Osteoblast (primary cell): ENCODE data around the gene CARD8. TPM values are rescaled to one million over a fixed set of nuclear protein-coding genes. Genes with fewer than 3 reads are reported as not detected.

Experiments used
- DNase-seq: peaks from one replicate; pipeline ENCODE4 v3.0.0; 2011; ENCODE audit warnings: low spot score, mixed read lengths; ENCODE audit not compliant: insufficient read length; ENCODE audit errors: missing footprints
- H2AFZ ChIP-seq: 2 replicates; pipeline ENCODE4 v1.6.0; 2011; ENCODE audit warnings: mild to moderate bottlenecking, low read length
- H3K27ac ChIP-seq: 2 replicates; pipeline ENCODE4 v1.5.1; 2011; ENCODE audit warnings: mild to moderate bottlenecking, low read depth, low read length, moderate library complexity
- H3K27me3 ChIP-seq: 2 replicates; pipeline ENCODE4 v1.6.0; 2012; ENCODE audit warnings: mild to moderate bottlenecking, control low read depth, inconsistent platforms, low read length, moderate library complexity; ENCODE audit not compliant: insufficient read depth
- H3K36me3 ChIP-seq: 2 replicates; pipeline ENCODE4 v1.5.1; 2011; ENCODE audit warnings: mild to moderate bottlenecking, low read length, control low read depth, moderate library complexity; ENCODE audit not compliant: insufficient read depth
- H3K4me1 ChIP-seq: 2 replicates; pipeline ENCODE4 v1.5.1; 2011; ENCODE audit warnings: mild to moderate bottlenecking, low read length, control low read depth, moderate library complexity; ENCODE audit not compliant: insufficient read depth
- H3K4me2 ChIP-seq: 2 replicates; pipeline ENCODE4 v1.6.0; 2011; ENCODE audit warnings: mild to moderate bottlenecking, low read length; ENCODE audit not compliant: insufficient read depth
- H3K4me3 ChIP-seq: fragments of 200-600 bp; sonication (generic); 3 replicates; pipeline ENCODE4 v1.5.1; 2012; ENCODE audit warnings: mild to moderate bottlenecking, low read length, inconsistent platforms; ENCODE audit not compliant: insufficient read depth
- H3K79me2 ChIP-seq: 2 replicates; pipeline ENCODE4 v1.6.0; 2012; ENCODE audit warnings: mild to moderate bottlenecking, low read length, control low read depth, inconsistent platforms; ENCODE audit not compliant: insufficient read depth
- H3K9me3 ChIP-seq: 2 replicates; pipeline ENCODE4 v1.5.1; 2011; ENCODE audit warnings: low read depth, low read length, control low read depth
- H4K20me1 ChIP-seq: 2 replicates; pipeline ENCODE4 v1.6.0; 2012; ENCODE audit warnings: mild to moderate bottlenecking, low read length, control low read depth; ENCODE audit not compliant: insufficient read depth
- total RNA-seq: library from RNA; depleted of rRNA; stranded (reverse); fragments of >200 nt; gene quantifications from 2 replicates; pipeline ENCODE4 v1.2.3, GENCODE V29; 2012
- TF ChIP-seq, protein P1 (sequence below): IDR thresholded peaks from 2 replicates; pipeline ENCODE4 v1.5.1; 2011; ENCODE audit warnings: mild to moderate bottlenecking, low read depth, low read length, moderate library complexity; ENCODE audit errors: extremely low read depth

The CARD8 gene
- total RNA-seq, 1 donor = 17.4 TPM

DNA sequence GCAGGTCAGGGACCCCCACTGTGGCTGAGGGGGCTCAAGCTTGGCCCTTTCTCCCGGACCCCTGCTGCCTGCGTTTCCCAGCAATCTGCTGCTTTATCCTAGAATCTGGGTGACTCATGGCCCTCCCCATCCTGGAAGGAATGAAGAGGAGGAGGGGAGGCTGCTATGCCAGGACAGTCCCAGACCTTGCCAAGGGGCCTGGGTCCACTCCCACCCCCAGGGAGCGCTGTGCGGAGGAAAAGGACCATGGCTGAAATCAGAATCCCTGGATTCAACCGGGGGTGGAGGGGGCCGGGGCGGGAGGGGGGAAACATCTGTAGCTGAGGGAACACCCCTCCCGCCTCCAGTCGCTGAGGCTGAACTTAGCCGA, 34.7 kb upstream of the CARD8 start:
- Histone ChIP-seq H2AFZ (peak overlapping the region; percentile 82), H3K27me3 (no peaks in the 10 kb centered on the region), H4K20me1 (no peaks in the 10 kb centered on the region), H3K4me3 (peak overlapping the region; percentile 71), H3K9me3 (peaks cover 6% of the 10 kb centered on the region), H3K4me1 (peaks cover 17% of the 10 kb centered on the region), H3K27ac (no peak overlapping the region), H3K4me2 (peak overlapping the region; percentile 96), H3K79me2 (no peaks in the 10 kb centered on the region), H3K36me3 (no peaks in the 10 kb centered on the region)
- DNase-seq = peak; percentile 94
- TF ChIP-seq, protein P1, sequence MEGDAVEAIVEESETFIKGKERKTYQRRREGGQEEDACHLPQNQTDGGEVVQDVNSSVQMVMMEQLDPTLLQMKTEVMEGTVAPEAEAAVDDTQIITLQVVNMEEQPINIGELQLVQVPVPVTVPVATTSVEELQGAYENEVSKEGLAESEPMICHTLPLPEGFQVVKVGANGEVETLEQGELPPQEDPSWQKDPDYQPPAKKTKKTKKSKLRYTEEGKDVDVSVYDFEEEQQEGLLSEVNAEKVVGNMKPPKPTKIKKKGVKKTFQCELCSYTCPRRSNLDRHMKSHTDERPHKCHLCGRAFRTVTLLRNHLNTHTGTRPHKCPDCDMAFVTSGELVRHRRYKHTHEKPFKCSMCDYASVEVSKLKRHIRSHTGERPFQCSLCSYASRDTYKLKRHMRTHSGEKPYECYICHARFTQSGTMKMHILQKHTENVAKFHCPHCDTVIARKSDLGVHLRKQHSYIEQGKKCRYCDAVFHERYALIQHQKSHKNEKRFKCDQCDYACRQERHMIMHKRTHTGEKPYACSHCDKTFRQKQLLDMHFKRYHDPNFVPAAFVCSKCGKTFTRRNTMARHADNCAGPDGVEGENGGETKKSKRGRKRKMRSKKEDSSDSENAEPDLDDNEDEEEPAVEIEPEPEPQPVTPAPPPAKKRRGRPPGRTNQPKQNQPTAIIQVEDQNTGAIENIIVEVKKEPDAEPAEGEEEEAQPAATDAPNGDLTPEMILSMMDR = no peak

DNA sequence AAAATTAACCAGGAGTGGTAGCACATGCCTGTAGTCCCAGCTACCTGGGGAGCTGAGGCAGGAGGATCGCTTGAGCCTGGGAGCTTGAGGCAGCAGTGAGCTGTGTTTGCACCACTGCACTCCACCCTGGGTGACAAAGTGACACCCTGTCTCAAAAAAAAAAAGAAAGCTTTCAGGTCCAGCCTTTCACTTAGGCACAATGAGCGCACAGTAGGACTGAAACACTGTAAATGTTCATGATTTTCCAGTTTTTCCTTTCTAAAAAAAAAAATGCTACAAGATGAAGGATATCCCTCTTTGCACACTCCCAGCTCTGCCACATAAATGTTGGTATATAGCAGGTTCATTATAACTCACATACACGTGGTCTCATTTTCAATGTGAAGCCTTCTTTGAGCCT, 32.0 kb upstream of the CARD8 start:
- no peaks in the 10 kb centered on the region for H3K36me3 ChIP-seq
- TF ChIP-seq, protein P1 = no peak
- H2AFZ ChIP-seq = no peak overlapping the region
- no peaks in the 10 kb centered on the region for H4K20me1 ChIP-seq
- H3K4me1 ChIP-seq = peaks cover 23% of the 10 kb centered on the region
- no peak for DNase-seq
- peaks cover 10% of the 10 kb centered on the region for H3K9me3 ChIP-seq
- H3K79me2 ChIP-seq = no peaks in the 10 kb centered on the region
- no peaks in the 10 kb centered on the region for H3K27me3 ChIP-seq
- H3K4me2 ChIP-seq = no peak overlapping the region
- H3K4me3 ChIP-seq = no peak overlapping the region
- H3K27ac ChIP-seq = no peak overlapping the region

DNA sequence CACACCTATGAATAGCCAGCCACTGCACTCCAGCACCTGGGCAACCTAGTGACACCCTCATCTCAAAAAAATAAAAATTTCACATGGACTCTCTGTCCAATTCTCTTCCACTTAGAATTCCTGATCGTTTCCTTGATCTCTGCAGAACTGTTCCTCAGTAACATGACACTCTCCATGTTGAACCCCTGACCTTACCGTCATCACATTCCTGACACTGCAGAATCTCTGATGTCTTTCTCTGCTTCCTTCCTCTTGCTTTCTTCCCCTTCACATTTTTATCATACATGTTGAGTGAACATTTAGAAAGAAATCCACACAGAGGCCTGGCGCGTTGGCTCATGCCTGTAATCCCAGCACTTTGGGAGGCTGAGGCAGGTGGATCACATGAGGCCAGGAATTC, 29.2 kb upstream of the CARD8 start:
- H3K4me3 ChIP-seq = no peak overlapping the region
- H4K20me1 ChIP-seq = no peaks in the 10 kb centered on the region
- DNase-seq = no peak
- no peak overlapping the region for H2AFZ ChIP-seq
- H3K9me3 ChIP-seq = peaks cover 10% of the 10 kb centered on the region
- H3K4me1 ChIP-seq = peaks cover 9% of the 10 kb centered on the region
- H3K36me3 ChIP-seq = no peaks in the 10 kb centered on the region
- TF ChIP-seq, protein P1 = no peak
- H3K27ac ChIP-seq = peak overlapping the region; percentile 93
- H3K4me2 ChIP-seq = no peak overlapping the region
- no peaks in the 10 kb centered on the region for H3K79me2 ChIP-seq
- H3K27me3 ChIP-seq = no peaks in the 10 kb centered on the region

DNA sequence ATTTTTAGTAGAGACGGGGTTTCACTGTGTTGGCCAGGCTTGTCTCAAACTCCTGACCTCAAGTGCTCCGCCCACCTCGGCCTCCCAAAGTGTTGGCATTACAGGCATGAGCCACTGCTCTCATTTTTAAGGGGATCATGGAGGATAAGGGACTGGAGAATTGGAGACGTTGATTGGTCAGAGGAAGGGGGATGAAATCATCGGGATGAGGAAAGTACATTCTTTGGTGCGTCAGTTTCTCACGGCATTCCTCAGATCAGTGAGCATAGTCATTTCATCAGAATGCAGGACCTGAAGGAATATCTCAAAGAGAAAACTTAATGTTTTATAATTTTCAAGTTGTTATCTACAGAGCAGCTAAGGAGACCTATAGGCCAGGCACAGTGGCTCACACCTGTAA, 28.2 kb upstream of the CARD8 start:
- Histone ChIP-seq H4K20me1 (no peaks in the 10 kb centered on the region), H3K36me3 (no peaks in the 10 kb centered on the region), H3K4me2 (peak overlapping the region; percentile 36), H2AFZ (no peak overlapping the region), H3K4me3 (no peak overlapping the region), H3K27ac (peak overlapping the region; percentile 93), H3K4me1 (peaks cover 9% of the 10 kb centered on the region), H3K9me3 (peaks cover 10% of the 10 kb centered on the region), H3K79me2 (no peaks in the 10 kb centered on the region), H3K27me3 (no peaks in the 10 kb centered on the region)
- peak; percentile 86 for DNase-seq
- TF ChIP-seq, protein P1 = no peak
